Ascending aorta (tissue), 2 donors: ENCODE results near the gene ADAMTS2. TPM values are rescaled to one million over a fixed set of nuclear protein-coding genes. Genes with fewer than 3 reads are reported as not detected.

ENCODE experiments used
- DNase-seq, 2 donors: peaks; one replicate each; pipeline ENCODE4 v3.0.0-alpha.2; 2019; ENCODE audit warnings: low spot score in 2 of 2
- H3K27ac ChIP-seq, 2 donors: fragments of 200-600 bp; sonication (generic); one replicate each; pipeline ENCODE4 v1.5.1; 2016 to 2017; ENCODE audit warnings: mild to moderate bottlenecking in 1 of 2
- H3K27me3 ChIP-seq: fragments of 200-600 bp; sonication (generic); one replicate; pipeline ENCODE4 v1.5.1; 2017
- H3K36me3 ChIP-seq, 2 donors: fragments of 200-600 bp; sonication (generic); one replicate each; pipeline ENCODE4 v1.5.1; 2016
- H3K4me1 ChIP-seq, 2 donors: fragments of 200-600 bp; sonication (generic); one replicate each; pipeline ENCODE4 v1.5.1; 2016 to 2017; ENCODE audit warnings: mild to moderate bottlenecking in 1 of 2
- H3K4me3 ChIP-seq, 2 donors: fragments of 200-600 bp; sonication (generic); one replicate each; pipeline ENCODE4 v1.5.1; 2016 to 2017; ENCODE audit warnings: mild to moderate bottlenecking in 1 of 2
- H3K9me3 ChIP-seq, 2 donors: fragments of 200-600 bp; sonication (generic); one replicate each; pipeline ENCODE4 v1.5.1; 2016
- CTCF ChIP-seq, 3 experiments: fragments of 200-600 bp in 2 of 3; fragments of 450-650 bp in 1 of 3; sonication (generic) in 2 of 3; IDR thresholded peaks; one replicate each; pipeline ENCODE4 v1.5.1; 2016 to 2019; ENCODE audit warnings: antibody characterized with exemption in 3 of 3, mild to moderate bottlenecking in 1 of 3, moderate library complexity in 1 of 3
- intact Hi-C: fragments of 100-400 bp; cut with DNase I; formaldehyde crosslinking; loops from one replicate; pipeline ENCODE4 v1.15.1; 2023
- total RNA-seq: library from RNA; depleted of rRNA; stranded (reverse); fragments of >200 nt; gene quantifications from one replicate; pipeline ENCODE4 v1.1.0, GENCODE V29; 2016

ADAMTS2 gene
- total RNA-seq, 1 donor from 2014 or later: 51.0 TPM

GRCh38 chr5:179275381-179275878 lies 69.8 kb downstream of the ADAMTS2 start:
- intact Hi-C loops: no loop called here
- Histone ChIP-seq H3K27me3 (no peaks in the 10 kb centered on the region), H3K4me3 (no peak overlapping the region), H3K27ac (peak overlapping the region; percentile 62 to 82), H3K36me3 (no peaks in the 10 kb centered on the region), H3K4me1 (peaks cover 6 to 21% of the 10 kb centered on the region in 2 donors), H3K9me3 (no peaks in the 10 kb centered on the region)
- DNase-seq: no peak
- no peak for TF ChIP-seq CTCF (IDR thresholded peaks at IDR 0.05)

GRCh38 chr5:179274321-179275315 lies 70.6 kb downstream of the ADAMTS2 start:
- Histone ChIP-seq H3K27ac (peak overlapping the region; percentile 62 to 82), H3K4me1 (peaks cover 10 to 25% of the 10 kb centered on the region in 2 donors), H3K36me3 (no peaks in the 10 kb centered on the region), H3K27me3 (no peaks in the 10 kb centered on the region), H3K9me3 (no peaks in the 10 kb centered on the region), H3K4me3 (no peak overlapping the region)
- intact Hi-C loops: no loop called here
- TF ChIP-seq CTCF (IDR thresholded peaks at IDR 0.05): peak in 1 of 3 experiments; percentile 10
- DNase-seq: no peak

GRCh38 chr5:179273441-179274145 lies 71.7 kb downstream of the ADAMTS2 start:
- Histone ChIP-seq H3K4me3 (no peak overlapping the region), H3K27ac (peak overlapping the region; percentile 22 to 34), H3K36me3 (no peaks in the 10 kb centered on the region), H3K27me3 (no peaks in the 10 kb centered on the region), H3K9me3 (no peaks in the 10 kb centered on the region), H3K4me1 (peaks cover 10 to 25% of the 10 kb centered on the region in 2 donors)
- DNase-seq: no peak
- intact Hi-C loops: no loop called here
- TF ChIP-seq CTCF (IDR thresholded peaks at IDR 0.05): no peak

- peak overlapping the region; percentile 22 to 34 for H3K27ac ChIP-seq
Measured at GRCh38 chr5:179273073-179273435, 72.2 kb downstream of the ADAMTS2 start.

More at GRCh38 chr5:179273073-179273435, 72.2 kb downstream of the ADAMTS2 start:
- intact Hi-C loops: no loop called here
- Histone ChIP-seq H3K27me3 (no peaks in the 10 kb centered on the region), H3K36me3 (no peaks in the 10 kb centered on the region), H3K4me3 (no peak overlapping the region), H3K9me3 (no peaks in the 10 kb centered on the region), H3K4me1 (peaks cover 10 to 25% of the 10 kb centered on the region in 2 donors)
- no peak for DNase-seq
- TF ChIP-seq CTCF (IDR thresholded peaks at IDR 0.05): no peak
